HG03159 (cell line): ENCODE measurements around the gene MBOAT7.
A peak's percentile ranks its signal among the peaks of the same experiment; 100 is the strongest.
"Not testable (repeated sequence)": the region's sequence is repeated elsewhere in the genome, so short reads cannot be mapped to it uniquely, and the experiment has no call there.

Experiments used
- ATAC-seq: cut with Tn5 transposase; IDR thresholded peaks from one replicate; pipeline ENCODE4 v1.9.1; 2021; ENCODE audit warnings: mild to moderate bottlenecking, moderate library complexity; ENCODE audit not compliant: unreplicated experiment

The MBOAT7 gene, protein sequence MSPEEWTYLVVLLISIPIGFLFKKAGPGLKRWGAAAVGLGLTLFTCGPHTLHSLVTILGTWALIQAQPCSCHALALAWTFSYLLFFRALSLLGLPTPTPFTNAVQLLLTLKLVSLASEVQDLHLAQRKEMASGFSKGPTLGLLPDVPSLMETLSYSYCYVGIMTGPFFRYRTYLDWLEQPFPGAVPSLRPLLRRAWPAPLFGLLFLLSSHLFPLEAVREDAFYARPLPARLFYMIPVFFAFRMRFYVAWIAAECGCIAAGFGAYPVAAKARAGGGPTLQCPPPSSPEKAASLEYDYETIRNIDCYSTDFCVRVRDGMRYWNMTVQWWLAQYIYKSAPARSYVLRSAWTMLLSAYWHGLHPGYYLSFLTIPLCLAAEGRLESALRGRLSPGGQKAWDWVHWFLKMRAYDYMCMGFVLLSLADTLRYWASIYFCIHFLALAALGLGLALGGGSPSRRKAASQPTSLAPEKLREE

DNA sequence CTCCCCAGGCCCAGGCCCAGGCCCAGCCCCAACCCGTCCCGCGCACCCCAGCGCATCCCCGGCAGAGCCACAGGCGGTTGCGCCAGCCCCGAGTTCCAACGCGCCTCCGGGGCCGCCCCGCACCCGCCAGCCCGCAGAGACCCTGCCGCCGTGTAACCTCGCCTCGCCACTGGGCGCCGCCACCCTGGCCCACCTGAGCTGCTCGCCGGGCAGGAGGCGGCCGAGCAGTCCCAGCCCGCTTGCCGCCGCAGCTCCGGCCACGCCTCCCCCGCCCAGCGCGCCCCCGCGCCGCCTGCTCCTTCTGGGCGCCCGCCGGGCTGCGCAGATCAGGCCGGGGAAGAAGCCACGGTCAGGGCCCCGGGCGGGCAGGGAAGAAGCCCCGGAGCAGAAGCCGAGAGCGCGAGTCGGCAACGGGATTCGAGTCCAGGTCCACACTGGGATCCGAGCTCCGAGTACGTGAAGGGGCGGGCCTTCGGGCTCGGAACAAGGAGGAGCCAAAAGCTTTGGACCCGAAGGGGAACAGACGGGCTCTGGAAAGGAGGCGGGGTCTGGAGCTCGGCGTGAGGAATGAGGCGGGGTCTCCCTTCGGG is at the start of gene MBOAT7:
Gene MBOAT7, minus strand, starts transcription at position 436 of the 590 bp plus-strand sequence. CDS start 1,072 bp downstream, outside the sequence.
- peak; percentile 47 for ATAC-seq

DNA sequence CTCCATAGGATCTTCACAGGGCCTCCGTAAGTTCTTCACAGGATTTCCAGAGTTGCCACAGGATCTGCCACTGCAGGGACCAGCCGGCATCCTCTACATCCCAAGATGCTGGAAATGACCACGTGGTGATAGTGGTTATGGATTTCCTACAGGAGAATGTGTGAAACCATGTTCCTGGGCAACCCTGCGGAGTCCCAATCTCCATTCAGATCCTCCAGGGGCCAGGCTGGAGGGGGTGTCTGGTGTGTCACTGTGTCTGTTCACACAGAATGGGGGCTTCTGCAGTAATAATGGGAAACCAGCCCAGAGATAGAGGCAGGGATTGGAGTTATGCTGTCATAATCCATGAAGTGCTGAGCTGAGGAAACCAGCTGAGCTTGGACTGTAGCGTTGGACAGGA is 44.6 kb upstream of the MBOAT7 start:
- no peak for ATAC-seq

DNA sequence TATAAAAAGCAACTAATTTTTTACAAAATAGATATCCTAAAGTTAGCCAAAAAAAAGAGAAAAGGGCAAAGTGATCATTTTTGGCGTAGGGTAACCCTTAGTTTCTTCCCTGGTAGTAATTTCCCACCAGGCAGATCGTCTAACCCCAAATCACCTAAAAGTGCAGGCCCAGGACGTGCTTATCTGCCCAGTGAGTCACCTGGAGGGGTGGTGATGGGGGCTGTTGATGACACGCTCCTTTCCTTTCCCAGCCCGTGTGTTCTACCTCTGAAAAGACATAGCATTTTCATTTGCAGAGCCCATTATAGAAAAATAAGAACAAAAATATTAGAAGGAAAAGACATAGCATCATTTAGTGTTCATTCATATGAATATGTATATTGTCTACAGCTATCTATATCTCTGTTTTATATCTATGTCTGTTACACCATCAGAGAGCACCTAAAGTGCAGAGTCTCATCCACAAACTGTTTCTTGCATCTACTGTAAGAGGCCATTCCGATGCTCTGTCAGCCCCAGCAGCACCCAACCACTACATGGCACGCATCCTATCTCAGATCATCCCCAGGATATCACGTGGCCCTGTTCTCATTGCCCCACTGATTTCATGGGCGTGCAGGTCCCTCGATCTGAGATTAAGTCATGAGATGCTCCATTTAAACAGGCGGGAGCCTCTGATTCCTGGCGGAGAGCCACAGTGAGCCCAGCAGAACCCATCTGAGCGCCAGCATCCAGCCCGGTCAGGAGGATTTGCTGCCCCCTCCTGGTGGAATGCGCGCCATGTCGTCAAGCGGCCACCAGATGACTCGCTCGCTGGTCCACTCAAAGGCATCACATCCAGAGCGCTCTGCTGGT is 41.9 kb upstream of the MBOAT7 start:
- no peak for ATAC-seq

DNA sequence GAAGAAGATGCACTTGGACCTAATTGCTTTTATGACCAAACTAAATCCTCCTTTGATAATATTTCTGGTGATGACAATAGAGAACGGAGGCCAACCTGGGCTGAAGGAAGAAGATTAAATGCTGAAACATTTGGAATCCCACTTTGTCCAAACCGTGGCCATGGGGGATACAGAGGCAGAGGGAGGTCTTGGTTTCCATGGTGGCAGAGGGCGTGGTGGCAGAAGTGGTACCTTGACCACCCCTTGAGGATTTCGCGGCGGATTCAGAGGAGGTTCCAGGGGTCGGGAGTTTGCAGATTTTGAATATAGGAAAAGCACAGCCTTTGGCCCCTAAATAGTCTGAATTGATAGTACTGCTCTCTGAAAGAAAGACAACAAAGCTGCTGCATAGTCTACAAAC is 40.7 kb upstream of the MBOAT7 start:
- ATAC-seq: no peak

DNA sequence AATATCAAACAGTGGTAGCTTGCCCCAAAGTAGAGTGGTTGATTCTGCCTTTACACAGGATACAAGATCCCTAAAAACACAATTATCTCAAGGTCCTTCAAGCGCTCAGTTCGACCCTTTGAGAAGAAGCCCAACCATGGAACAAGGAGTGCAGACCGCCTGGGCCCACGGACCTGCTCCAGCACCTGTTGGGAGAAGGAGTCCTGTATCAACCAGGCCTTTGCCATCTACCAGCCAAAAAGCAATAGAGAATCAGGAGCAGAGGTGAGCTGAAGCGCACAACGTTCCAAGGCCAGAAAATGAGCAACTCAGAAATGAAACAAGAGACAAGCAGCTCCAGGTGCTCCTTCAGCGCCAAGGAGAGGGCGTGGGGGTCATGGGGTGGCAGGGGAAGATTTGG is 39.8 kb upstream of the MBOAT7 start:
- ATAC-seq: no peak

DNA sequence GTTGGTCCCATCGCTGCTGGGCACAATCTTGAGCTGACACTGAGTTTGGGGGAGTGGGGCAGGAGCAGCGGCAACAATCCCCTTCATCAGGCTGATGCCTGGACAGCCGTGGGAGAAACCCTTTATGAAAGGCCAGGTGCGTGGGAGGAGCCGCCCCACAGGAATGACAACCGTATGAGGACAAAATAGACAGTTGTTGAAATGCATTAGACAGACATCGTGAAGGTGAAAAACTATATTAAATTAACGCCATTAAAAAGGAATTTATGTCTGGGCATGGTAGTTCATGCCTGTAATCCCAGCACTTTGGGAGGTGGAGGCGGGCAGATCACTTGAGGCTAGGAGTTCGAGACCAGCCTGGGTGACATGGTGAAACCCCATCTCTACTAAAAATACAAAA is 35.2 kb upstream of the MBOAT7 start:
- ATAC-seq: not testable (repeated sequence)

DNA sequence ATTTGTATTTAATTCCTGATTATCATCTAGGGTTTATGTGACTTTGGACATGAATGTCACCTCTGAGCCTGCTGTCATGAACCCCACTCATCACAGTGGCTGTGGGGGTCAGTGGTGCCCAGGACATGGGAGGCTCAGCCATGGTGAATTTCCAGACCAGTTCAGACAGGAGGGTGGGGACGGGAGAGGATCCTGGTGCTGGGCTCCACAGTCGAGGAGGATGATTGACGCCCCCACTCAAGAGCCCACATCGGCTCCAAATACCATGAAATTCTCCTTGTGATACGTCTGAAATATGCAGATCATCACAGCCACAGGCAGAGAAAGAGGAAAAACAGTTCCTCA is 34.5 kb upstream of the MBOAT7 start:
- ATAC-seq: not testable (repeated sequence)

DNA sequence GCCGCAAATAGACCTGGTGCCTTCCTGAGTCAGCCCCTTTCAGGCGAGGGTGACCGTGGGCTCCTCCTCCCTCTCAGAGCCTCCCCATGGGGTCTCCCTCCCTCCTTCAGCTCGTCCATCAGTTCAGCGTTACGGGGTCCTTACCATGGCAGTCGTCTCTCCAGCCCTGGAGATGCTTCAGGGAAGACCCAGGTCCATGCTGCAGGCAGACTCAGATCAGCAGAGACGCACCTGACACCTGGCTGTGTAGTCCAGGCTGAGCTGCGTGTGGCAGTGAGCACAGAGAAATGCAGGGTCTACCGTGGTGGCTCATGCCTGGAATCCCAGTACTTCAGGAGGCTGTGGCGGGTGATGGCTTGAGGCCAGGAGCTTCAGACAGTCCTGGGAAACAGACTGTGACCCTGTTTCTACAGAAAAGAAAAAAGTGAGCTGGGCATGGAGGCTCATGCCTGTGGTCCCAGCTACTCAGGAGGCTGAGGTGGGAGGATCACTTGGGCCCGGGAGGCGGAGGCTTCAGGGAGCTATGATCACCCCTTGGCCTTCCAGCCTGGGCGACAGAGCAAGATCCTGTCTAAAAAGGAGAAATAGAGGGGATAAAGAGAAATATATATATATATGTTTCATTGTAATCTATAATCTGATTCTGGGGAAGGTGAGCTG is 34.0 kb upstream of the MBOAT7 start:
- not testable (repeated sequence) for ATAC-seq

DNA sequence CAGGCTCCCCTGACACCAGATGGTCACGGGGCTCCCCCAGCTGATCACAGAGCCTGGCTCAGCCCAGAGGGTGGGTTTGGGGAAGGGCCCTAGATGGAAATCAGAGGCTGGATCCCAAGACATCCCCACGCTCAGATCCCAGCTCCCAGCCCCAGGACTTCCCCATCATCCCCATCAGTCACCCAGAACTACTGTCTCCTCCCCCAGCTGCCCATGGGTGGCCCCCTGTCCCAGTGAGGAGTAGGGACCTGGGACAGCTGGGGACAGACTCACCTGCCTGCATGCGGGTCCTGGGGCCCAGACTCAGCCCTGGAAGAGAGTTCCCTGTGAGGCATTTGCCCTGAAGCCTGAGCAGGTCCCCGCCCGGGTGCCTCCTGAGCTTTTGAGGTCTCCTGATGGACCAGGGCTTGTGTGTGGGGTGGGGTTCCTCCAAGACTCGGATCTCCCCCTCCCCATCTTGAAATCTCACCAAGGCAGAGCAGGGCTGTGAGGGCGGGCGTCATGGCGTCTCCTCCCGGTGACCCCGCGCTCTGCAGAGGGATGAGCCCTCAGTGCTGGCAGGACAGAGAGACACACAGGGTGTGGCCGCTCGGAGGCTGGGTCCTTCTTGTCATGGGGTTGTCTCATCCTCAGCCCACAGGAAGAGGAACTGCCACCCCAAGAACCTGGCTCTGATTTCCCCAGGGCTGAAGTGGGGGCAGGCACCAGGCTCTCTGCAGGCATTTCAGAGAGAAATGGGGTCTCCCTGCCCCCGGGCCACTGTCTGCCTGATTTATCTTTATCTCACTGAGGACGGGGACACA is 33.3 kb upstream of the MBOAT7 start, which contains the start of gene LILRB3:
Gene LILRB3, minus strand, starts transcription at position 534 of the 803 bp plus-strand sequence. Its CDS starts 31 bp downstream, at position 503.
- not testable (repeated sequence) for ATAC-seq

DNA sequence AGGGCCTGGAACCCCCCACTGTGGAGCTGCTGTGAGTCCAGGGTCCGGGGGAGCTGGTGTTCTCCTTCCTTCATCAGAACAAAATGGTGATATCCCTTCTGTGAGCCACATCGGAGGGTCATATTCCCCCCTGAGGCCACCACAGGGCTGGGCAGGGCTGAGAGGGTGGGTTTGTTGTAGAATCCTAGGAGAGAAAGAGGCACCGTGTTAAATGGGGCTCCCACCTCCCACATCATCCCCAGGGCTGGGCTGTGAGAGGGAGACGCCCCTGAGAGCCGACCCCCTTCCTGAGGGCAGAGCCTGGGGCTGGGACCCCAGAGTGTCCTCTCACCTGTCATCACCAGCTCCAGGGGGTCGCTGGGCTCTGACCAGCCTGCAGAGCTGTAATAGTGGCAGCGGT is 32.6 kb upstream of the MBOAT7 start:
- not testable (repeated sequence) for ATAC-seq

DNA sequence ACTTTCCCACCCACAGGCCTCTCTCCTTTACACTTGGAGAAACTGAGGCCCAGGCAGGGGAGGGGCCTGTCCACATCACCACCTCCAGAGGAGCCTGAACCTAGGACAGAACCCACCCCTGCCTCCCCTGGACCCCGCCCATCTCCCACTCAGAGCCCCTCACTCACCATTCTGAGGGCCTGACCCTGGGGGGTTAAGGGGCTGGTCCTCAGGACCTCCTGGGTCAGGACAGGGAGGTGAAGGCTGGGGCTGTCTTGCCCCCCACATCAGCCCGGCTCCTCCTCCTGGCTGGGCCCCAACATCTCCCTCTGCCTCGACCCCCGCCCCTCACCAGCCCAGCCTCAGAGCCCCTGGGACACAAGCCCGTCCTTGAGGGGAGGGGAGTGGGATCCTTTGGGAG is 30.3 kb upstream of the MBOAT7 start:
- not testable (repeated sequence) for ATAC-seq

DNA sequence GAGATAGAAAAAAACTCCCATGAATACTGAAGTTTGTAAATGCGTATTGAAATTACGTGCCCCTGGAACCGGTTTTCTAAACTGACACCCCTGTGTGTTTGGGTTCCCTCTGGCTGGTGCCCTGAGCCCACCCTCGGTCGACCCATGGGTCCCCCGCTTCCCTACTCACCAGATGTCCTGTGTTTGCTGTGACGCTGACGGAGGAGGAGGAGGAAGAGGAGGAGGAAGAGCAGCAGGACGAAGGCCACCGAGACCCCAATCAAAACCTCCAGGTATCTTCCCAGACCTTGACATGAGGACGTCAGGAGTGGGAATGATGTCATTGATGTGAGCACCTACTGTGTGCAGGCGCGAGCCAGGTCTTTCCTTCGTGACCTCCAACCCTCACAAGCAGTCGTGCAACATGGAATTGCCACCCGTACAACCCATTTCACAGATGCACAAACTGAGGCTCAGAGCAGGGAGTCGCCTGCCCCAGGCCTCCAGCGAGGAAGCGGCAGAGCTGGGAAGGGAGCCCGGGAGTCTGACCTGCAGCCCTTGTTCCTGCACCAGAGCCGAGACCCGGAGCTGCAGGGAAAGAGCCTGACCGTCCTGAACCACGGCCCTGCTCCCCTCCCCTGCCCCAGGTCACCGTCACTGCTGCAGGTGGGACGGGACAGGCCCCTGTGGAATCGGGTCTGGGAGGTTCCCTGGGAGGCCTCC is 29.7 kb upstream of the MBOAT7 start:
- no peak for ATAC-seq

DNA sequence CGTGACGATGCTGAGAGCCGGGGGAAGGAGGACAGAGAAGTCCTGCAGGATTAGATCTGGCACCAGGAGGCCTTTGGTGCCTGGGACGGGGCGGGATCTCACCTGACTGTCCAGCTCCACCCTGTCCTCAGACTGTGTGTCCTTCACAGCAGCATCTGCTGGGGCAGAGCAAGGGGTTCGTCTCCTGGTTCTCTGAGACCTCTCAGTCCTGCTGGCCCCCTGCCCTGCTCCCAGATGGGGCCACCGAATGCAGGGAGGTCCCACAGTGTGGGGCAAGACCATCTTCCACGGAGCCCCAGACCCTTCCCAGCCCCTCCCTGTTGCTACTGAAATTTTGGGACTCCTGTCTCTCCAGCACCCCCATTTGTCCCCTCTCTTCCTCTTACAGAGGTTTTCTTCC is 28.9 kb upstream of the MBOAT7 start:
- ATAC-seq: no peak

DNA sequence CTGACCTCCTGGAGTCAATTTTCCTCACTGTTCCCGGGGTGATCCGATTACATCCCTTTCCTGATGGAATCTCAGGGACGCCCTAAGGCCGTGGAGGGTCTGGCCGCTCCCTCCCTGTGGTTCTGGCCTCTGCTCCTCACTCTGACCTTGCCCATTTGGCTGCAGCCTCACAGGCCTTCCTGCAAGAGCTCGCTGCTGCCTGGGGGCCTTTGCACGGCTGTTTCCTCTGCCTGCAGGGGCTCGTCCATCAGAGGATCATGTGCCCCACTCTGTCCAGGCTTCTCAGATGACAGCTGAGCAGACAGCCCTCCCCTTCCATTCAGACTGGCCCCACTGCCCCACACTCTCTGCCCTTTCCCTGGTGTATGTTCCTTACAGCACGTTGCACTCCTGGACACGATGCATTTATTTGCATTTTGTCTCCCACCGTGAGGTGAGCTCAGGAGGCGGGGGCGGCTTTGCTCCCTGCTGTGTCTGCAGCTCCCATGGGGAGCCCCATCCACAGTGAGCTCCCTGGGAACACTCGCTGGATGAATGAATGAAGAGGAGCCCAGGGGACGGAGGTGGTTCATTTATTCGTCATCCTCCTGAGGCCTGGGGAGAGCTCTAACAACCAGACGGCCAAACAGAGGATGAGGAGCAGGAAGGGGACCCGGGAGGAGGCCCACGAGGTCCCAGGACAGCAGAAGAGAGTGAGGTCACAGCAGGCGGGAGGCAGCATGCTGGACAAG is 28.3 kb upstream of the MBOAT7 start:
- not testable (repeated sequence) for ATAC-seq

DNA sequence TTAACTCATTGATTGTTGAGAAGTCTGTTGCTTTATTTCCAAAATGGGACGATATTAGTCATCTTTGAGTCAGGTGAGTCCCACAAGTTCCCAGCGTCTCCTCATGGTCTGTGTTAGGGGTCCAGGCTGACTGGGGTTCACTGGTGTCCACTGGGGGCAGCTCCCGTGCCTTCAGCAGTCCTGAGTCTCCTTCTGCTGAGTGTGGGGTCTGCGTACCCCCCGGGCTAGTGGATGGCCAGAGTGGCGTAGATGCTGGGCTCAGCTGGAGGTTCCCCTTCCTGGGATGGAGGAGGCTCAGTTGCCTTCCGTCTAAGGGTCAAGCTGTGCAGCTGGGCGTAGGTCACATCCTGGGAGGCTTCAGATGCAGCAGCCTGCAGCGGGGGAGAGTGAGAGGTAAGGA is 27.5 kb upstream of the MBOAT7 start:
- no peak for ATAC-seq

DNA sequence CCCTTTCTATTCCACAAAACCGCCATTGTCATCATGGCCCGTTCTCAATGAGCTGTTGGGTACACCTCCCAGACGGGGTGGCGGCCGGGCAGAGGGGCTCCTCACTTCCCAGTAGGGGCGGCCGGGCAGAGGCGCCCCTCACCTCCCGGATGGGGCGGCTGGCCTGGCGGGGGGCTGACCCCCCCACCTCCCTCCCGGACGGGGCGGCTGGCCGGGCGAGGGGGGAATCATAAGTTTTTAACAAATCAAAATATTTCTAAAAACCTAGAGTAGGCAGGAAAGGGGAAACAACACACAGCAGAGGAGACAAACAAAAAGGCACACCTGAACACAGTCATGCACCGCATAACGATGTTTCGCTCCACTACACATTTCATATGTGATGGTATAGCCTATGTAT is 25.4 kb upstream of the MBOAT7 start:
- ATAC-seq: not testable (repeated sequence)

DNA sequence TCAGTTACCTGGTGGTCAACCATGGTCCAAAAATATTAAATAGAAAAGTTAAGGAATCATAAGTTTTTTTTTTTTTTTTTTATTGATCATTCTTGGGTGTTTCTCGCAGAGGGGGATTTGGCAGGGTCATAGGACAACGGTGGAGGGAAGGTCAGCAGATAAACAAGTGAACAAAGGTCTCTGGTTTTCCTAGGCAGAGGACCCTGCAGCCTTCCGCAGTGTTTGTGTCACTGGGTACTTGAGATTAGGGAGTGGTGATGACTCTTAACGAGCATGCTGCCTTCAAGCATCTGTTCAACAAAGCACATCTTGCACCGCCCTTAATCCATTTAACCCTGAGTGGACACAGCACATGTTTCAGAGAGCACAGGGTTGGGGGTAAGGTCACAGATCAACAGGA is 24.8 kb upstream of the MBOAT7 start:
- not testable (repeated sequence) for ATAC-seq

DNA sequence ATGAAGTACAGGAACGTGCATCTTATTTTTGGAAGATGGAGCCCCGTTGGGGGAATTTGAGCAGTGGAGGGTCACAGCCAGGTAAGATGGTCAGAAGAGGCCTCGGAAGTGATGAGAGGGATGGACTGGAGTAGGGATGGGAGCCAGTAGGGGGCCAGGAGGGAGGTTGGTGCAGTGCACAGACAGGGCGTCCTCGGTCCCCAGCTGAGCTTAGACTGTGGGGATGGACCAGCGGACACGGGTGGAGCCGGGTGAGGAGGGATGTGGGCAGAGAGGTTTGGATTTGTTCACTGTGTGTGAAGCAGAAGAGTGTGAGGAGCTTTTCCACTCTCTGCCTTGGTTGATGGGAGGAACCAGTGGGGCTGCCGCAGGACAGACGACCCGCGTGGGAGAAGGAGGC is 21.9 kb upstream of the MBOAT7 start:
- ATAC-seq: no peak
